Fibroblast of lung (primary cell): ENCODE results near the gene RAB3IP. TPM values are rescaled to one million over a fixed set of nuclear protein-coding genes. Genes with fewer than 3 reads are reported as not detected.

Source experiments
- DNase-seq, 2 donors: peaks; one replicate each; pipeline versions ENCODE4 v3.0.0 to v3.0.0-alpha.2; 2010; ENCODE audit warnings: low read depth in 2 of 2
- H2AFZ ChIP-seq: 2 replicates; pipeline ENCODE4 v1.5.1; 2012; ENCODE audit warnings: low read length, control low read depth, inconsistent platforms
- H3K27ac ChIP-seq: 2 replicates; pipeline ENCODE4 v1.5.1; 2011; ENCODE audit warnings: low read length, control low read depth; ENCODE audit not compliant: insufficient read depth
- H3K27me3 ChIP-seq: 2 replicates; pipeline ENCODE4 v1.5.1; 2011; ENCODE audit warnings: mild to moderate bottlenecking, low read length; ENCODE audit not compliant: control insufficient read depth, insufficient read depth
- H3K36me3 ChIP-seq: 2 replicates; pipeline ENCODE4 v1.5.1; 2011; ENCODE audit warnings: low read length; ENCODE audit not compliant: control insufficient read depth, insufficient read depth
- H3K4me1 ChIP-seq: 2 replicates; pipeline ENCODE4 v1.5.1; 2011; ENCODE audit warnings: low read length; ENCODE audit not compliant: control insufficient read depth, insufficient read depth; ENCODE audit errors: extremely low read depth
- H3K4me2 ChIP-seq: 2 replicates; pipeline ENCODE4 v1.5.1; 2011; ENCODE audit warnings: low read length, control low read depth; ENCODE audit not compliant: insufficient read depth; ENCODE audit errors: extremely low read depth
- H3K4me3 ChIP-seq, 4 experiments: fragments of 200-600 bp in 1 of 4; sonication (generic) in 1 of 4; replicated peaks in 1 of 4; 2 replicates each; pipeline ENCODE4 v1.5.1; 2011 to 2016; ENCODE audit warnings: low read length in 4 of 4, low read depth in 3 of 4, mild to moderate bottlenecking in 3 of 4, control low read depth in 2 of 4, inconsistent platforms in 1 of 4, mixed read lengths in 1 of 4; ENCODE audit not compliant: insufficient read depth in 1 of 4; ENCODE audit errors: control extremely low read depth in 1 of 4
- H3K79me2 ChIP-seq: 2 replicates; pipeline ENCODE4 v1.5.1; 2012; ENCODE audit warnings: mild to moderate bottlenecking, low read length, inconsistent platforms; ENCODE audit not compliant: control insufficient read depth, insufficient read depth
- H3K9ac ChIP-seq: 2 replicates; pipeline ENCODE4 v1.5.1; 2011; ENCODE audit warnings: mild to moderate bottlenecking, low read length, control low read depth; ENCODE audit not compliant: insufficient read depth
- H3K9me3 ChIP-seq: 2 replicates; pipeline ENCODE4 v1.5.1; 2012; ENCODE audit warnings: low read depth, low read length; ENCODE audit not compliant: control insufficient read depth, insufficient read depth
- H4K20me1 ChIP-seq: 2 replicates; pipeline ENCODE4 v1.5.1; 2011; ENCODE audit warnings: low read length; ENCODE audit not compliant: control insufficient read depth, insufficient read depth; ENCODE audit errors: extremely low read depth
- CTCF ChIP-seq, 2 donors: IDR thresholded peaks in 1 of 2; conservative IDR thresholded peaks in 1 of 2; 1 replicate in 1 of 2; 2 replicates in 1 of 2; pipeline ENCODE4 v1.5.1; 2011 to 2012; ENCODE audit warnings: low read length in 2 of 2, control low read depth in 1 of 2, inconsistent platforms in 1 of 2, low read depth in 1 of 2, mild to moderate bottlenecking in 1 of 2
- EZH2 ChIP-seq: IDR thresholded peaks from 2 replicates; pipeline ENCODE4 v1.5.1; 2012; ENCODE audit warnings: low read length, control low read depth, mild to moderate bottlenecking; ENCODE audit errors: missing control alignments
- polyA plus RNA-seq, 2 donors: library from polyadenylated mRNA; depleted of rRNA in 1 of 2; stranded (reverse) in 1 of 2; unstranded in 1 of 2; fragments of >200 nt; gene quantifications; 2 replicates each; pipeline ENCODE4 v1.2.1, GENCODE V29; 2011 to 2012; ENCODE audit warnings: missing spikeins in 1 of 2
- total RNA-seq: library from RNA; depleted of rRNA; stranded (reverse); fragments of >200 nt; gene quantifications from 2 replicates; pipeline ENCODE4 v1.2.1, GENCODE V29; 2014

RAB3IP gene
- total and polyA plus RNA-seq, 2 donors (not counting 1 experiment from before 2014, with no cell fraction given): 2.0 to 6.3 TPM

GRCh38 chr12:69733638-69734037, 5.0 kb upstream of the RAB3IP start:
- H3K27ac ChIP-seq: no peak overlapping the region

GRCh38 chr12:69739287-69740191, 879 bp downstream of the RAB3IP start:
- H3K4me2 ChIP-seq: peak overlapping the region; percentile 76
- no peaks in the 10 kb centered on the region for H3K79me2 ChIP-seq
- peak; percentile 62 for TF ChIP-seq EZH2
- no peak for TF ChIP-seq CTCF (conservative IDR thresholded peaks at IDR 0.05 in 1 of 2, IDR thresholded peaks at IDR 0.05 in 1 of 2; ENCODE audit: low read depth in 1 of 2, low read length in 2 of 2)
- H3K9ac ChIP-seq: peak overlapping the region; percentile 39
- peak; percentile 43 to 55 for DNase-seq
- H2AFZ ChIP-seq: peak overlapping the region; percentile 57
- no peaks in the 10 kb centered on the region for H4K20me1 ChIP-seq
- no peaks in the 10 kb centered on the region for H3K4me1 ChIP-seq
- H3K36me3 ChIP-seq: no peaks in the 10 kb centered on the region
- H3K27me3 ChIP-seq: no peaks in the 10 kb centered on the region
- H3K27ac ChIP-seq: no peak overlapping the region
- peak overlapping the region; percentile 45 to 66 (median 62) for H3K4me3 ChIP-seq
- H3K9me3 ChIP-seq: no peaks in the 10 kb centered on the region

More at GRCh38 chr12:69733638-69734037, 5.0 kb upstream of the RAB3IP start:
- H4K20me1 ChIP-seq: no peaks in the 10 kb centered on the region
- TF ChIP-seq CTCF (conservative IDR thresholded peaks at IDR 0.05 in 1 of 2, IDR thresholded peaks at IDR 0.05 in 1 of 2; ENCODE audit: low read depth in 1 of 2, low read length in 2 of 2) (no peak), EZH2 (no peak)
- H3K36me3 ChIP-seq: no peaks in the 10 kb centered on the region
- no peak overlapping the region for H3K9ac ChIP-seq
- H3K9me3 ChIP-seq: no peaks in the 10 kb centered on the region
- DNase-seq: no peak
- H3K4me1 ChIP-seq: no peaks in the 10 kb centered on the region
- H2AFZ ChIP-seq: no peak overlapping the region
- no peaks in the 10 kb centered on the region for H3K27me3 ChIP-seq
- no peak overlapping the region for H3K4me2 ChIP-seq
- H3K79me2 ChIP-seq: no peaks in the 10 kb centered on the region
- no peak overlapping the region for H3K4me3 ChIP-seq

GRCh38 chr12:69744109-69744508, 5.4 kb downstream of the RAB3IP start:
- TF ChIP-seq EZH2: no peak
- TF ChIP-seq CTCF (conservative IDR thresholded peaks at IDR 0.05 in 1 of 2, IDR thresholded peaks at IDR 0.05 in 1 of 2; ENCODE audit: low read depth in 1 of 2, low read length in 2 of 2): no peak
- Histone ChIP-seq H3K9ac (no peak overlapping the region), H3K36me3 (no peaks in the 10 kb centered on the region), H3K27ac (no peak overlapping the region), H3K4me3 (no peak overlapping the region), H2AFZ (no peak overlapping the region), H3K79me2 (no peaks in the 10 kb centered on the region), H4K20me1 (no peaks in the 10 kb centered on the region), H3K27me3 (no peaks in the 10 kb centered on the region), H3K4me1 (no peaks in the 10 kb centered on the region), H3K9me3 (no peaks in the 10 kb centered on the region), H3K4me2 (no peak overlapping the region)
- no peak for DNase-seq
